Stimulated activated CD8-positive, alpha-beta memory T cell treated with anti-CD3 and anti-CD28 coated beads, Interleukin-15, amount 100 ng/mL, for 1 hour (primary cell): ENCODE data around the gene PSD2.

ENCODE experiments used
- DNase-seq: peaks from one replicate; pipeline ENCODE4 v3.0.0-alpha.2; 2020; ENCODE audit warnings: low read depth

PSD2 gene

DNA sequence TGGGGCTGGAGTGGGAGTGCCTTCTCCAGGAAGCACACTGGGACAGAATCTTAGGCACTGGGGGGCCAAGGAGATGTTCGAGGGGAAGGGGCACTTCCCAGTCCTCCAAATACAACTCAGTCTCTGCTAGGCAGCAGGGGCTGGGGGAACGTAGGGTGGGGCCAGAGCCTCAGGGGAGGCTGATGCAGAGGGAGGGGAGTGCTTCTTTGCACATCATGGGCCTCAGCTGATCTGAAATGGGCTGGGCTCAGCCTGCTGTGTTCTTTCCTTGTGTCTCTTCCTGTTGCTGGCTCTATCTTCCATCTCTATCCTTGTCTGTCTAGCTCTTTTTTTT lies 15.6 kb downstream of the PSD2 start:
- no peak for DNase-seq

DNA sequence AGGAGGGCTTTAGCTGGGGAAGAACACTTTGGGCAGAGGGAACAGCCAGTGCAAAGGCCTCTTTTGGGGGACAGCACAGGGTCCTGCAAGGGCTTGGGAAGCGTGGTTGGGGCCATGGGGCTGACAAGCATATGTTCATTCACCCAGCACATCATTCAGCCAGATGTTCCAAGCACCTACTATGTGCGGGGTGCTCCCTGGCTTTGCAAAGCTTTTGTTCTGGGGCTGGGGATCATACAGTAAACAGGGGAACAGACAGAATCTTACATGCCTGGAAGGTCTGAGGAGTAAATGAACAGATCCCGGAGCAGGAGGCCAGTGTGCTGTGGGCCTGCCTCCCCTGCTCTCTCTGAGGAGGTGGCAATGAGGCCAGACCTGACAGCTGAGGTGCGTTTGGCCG lies 16.7 kb downstream of the PSD2 start:
- no peak for DNase-seq

DNA sequence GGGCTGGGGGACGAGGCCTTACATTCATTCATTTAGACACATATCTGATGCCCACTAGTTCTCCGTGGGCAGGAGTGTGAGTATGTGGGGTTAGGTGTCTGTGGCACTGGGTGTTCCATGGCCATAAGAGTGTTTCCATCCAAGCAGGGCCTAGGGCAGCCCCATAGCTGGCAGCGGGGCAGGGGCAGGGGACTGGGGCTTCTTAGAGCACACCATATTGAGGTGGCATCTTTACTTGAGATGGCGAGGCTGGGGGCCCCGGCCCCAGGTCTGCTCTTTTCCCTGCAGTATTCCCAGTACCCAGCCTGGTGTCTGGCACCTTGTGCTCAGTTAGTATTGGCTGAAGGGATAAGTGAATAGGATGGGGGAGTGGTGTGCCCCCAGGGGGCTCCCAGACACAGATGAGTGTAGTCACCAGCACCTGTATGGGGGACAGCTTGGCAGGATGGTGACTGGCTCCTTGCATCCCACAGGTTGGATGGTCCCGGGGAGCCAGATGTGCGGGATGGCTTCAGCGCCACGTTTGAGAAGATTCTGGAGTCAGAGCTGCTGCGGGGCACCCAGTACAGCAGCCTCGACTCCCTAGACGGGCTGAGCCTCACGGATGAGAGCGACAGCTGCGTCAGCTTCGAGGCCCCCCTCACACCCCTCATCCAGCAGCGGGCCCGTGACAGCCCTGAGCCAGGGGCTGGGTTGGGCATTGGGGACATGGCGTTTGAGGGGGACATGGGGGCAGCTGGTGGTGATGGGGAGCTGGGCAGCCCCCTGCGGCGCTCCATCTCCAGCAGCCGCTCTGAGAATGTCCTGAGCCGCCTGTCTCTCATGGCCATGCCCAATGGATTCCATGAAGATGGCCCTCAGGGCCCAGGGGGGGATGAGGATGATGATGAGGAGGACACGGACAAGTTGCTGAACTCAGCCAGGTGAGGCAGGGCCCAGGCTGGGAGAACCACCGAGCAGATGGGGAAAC lies 17.5 kb downstream of the PSD2 start:
- no peak for DNase-seq

DNA sequence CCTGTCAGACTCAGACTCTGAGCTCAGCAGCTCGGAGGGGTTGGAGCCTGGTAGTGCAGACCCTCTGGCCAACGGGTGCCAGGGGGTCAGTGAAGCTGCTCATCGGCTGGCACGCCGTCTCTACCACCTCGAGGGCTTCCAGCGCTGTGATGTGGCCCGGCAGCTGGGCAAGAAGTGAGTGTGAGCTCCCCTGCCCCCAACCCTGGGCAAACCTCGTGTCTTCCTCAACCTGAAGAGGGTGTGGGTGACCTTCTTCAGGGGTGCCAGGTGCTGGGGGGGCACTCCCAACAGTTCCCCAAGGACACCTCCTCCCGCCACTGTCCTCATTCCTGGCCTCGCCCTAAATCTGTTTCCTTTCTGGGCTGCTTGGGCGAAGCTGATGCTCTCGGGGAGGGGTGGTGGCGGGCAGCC lies 18.6 kb downstream of the PSD2 start:
- DNase-seq = no peak

DNA sequence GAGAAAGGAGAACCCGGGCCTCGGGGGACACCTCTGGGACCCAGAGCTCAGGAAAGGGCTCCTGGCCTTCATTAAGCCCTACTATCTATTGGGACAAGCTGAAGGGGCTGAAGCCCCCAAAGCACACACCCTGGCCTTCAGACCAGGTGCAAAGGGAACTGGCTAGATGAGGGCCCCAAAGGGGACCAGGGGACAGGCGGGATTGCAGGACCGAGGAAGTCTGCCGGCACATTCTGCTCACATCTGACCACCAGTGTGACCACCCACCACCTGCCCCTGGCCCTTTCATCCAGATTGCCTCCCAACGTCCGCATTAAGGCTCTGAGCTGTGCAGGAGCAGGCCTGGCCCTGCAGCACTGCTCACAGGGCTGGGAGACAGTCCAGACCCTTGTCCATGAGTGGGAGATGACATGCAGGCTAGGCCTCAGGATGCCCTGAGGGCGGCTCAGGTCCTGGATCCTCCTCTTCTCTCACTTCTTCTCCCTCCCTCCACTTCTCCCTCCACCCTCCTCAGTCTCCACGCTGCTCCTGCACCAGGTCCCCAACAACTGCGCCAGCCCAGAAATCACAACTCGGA lies 19.2 kb downstream of the PSD2 start:
- no peak for DNase-seq

DNA sequence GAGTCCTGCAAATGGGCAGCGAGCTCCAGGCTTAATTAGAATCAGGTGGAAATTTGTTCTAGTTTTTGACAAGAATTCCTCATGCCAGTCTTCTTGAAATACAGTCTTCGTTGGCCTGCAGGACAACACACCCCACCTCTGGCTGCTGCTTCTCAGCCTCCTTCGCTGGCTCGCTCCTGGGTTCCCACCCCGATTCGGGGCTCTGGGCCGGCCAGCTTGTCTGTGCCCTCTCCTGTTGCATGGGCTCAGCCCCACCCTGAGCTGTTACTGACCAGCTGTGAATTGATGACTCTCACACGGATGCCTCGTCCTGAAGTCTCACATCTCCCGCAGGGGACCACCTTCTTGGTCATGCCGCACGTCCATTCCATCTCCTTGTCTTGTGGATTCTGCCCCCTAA lies 21.0 kb downstream of the PSD2 start:
- no peak for DNase-seq

DNA sequence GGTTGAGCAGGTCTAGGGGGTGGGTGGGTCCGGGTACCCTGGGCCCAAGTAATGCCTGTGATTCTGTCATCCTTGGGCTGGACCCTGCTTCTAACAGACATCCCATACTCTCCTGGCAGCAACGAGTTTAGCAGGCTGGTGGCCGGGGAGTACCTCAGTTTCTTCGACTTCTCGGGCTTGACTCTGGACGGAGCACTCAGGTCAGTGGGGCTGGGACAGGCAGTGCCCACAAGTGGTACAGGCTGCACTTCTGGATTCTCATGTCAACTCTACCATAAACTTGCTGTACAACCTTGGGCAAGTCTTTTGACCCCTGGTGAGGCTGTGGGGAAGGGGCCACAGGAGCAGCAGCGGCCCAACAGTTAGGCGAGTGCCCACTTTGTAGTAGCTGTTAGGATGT lies 21.8 kb downstream of the PSD2 start:
- no peak for DNase-seq

DNA sequence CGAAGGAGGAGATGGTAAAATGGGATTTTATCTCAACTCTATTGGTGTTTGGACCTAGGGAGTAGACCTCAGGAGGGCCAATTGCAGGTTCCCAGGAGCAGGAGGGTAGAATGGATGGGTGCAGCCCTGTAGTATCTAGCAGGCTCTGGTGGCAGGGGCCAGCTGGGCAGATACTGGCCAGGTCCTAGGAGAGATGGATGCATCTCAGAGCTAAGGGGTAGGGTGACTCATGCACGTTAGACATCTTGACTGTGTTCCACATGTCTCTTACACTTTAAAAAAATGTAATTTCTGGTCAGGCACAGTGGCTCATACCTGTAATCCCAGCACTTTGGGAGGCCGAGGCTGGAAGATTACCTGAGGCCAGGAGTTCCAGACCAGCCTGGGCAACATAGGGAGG lies 22.4 kb downstream of the PSD2 start:
- DNase-seq = no peak

DNA sequence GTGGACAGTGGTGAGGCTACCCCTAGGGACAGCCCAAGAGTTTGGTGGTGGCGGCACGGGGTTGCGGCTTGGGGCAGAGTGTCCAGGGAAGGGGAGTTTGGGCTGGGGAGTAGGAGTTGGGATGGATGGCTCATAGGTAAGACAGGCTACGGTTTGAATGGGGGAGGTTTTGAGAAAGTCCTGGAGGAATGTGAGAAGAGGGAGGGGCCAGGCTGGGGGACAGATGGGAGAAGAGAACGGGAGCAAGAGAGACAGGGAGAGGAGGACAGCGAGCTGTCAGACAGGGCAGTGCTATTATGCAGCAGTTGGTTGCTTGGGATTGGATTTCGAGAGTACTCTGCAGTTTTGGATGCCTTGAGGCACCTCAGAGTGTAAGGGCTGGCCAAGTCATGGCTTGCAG lies 24.5 kb downstream of the PSD2 start:
- no peak for DNase-seq

DNA sequence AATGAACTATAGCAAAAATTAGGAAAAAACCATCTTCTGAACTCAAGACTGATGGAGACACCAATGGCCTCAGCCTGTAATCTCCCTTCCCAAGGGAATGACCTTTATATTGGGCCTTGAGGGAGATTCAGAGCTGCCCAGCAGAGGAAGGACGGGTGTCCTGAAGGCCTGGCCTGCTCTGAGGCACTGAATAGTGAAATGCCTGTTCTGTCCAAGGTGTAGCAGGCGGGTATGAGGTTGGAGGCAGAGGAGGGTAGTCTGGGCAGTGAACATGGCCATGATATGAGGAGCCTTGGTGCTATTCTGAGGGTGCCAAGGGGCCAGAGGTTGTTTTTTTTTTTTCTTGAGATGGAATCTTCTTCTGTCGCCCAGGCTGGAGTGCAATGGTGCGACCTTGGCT lies 25.0 kb downstream of the PSD2 start:
- no peak for DNase-seq

DNA sequence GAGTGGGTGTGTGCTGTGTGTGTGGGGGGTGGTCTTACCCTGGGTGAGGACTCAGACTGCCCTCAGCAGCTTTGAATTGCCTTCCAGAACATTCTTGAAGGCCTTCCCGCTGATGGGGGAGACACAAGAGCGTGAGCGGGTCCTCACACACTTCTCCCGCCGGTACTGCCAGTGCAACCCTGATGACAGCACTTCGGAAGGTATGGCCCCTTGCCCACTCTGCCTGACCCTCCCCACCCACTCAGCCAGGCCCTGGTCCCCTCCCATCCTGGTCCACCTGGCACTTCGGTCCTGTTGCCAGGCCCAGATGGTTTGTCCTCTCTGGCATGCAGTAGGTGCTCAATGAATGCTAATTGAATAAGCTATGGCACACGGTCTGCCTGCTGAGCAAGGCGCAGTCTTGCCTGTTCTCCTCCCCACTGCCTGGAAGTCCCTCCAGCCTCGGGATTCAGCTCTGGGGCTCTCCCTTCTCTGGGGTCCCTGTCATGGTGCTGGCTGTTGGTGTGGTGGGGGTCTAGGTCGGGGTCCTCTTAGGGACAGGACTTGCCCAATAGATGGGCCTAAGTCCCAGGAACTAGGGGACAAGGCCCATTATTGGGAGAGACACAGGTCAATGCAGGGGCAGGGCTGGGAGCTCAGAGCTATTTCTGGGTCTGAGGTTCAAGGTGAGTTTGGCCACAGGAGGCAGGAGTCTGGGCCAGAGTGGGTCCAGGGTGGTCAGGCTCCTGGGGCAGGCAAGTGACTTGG lies 26.4 kb downstream of the PSD2 start:
- DNase-seq = no peak

DNA sequence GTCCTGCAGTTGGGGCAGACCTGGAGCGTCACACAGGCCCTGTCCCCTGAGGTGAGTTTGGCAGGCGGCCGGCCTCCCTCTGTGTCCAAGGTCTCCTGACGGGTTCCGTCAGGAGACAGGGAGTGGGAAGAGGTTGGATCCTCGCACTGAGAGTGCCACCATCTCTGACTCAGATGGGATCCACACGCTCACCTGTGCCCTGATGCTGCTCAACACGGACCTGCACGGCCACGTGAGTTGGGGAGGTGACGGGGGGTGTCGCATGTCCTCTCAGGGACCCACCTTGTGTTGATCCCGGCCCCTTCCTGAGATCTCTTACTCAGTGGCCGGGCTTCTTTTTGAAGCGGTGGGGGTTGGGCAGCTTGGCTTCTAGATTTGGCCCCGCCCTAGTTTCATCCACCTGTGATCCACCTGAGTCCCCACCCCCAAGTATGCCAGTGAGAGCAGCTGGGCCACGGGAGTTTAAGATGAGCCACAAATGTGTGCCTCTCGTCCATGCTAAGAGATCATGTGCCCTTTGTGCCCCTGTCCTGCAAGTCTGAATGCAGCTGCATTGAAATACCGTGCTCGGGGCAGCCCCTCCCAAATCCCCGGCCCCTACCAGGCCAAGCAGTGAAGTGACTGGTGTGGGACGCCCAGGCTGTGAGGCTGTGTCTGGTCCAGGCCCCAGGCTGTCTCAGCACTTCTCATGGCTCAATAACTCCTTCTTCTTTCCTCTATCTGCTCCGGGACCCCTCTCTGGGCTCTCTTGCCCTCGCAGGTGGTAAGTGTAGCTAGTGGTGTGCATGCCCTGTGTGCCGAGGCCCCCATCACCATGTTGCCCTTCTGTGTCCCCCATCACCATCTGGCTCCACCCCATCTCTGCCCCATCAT lies 27.2 kb downstream of the PSD2 start:
- DNase-seq = no peak

DNA sequence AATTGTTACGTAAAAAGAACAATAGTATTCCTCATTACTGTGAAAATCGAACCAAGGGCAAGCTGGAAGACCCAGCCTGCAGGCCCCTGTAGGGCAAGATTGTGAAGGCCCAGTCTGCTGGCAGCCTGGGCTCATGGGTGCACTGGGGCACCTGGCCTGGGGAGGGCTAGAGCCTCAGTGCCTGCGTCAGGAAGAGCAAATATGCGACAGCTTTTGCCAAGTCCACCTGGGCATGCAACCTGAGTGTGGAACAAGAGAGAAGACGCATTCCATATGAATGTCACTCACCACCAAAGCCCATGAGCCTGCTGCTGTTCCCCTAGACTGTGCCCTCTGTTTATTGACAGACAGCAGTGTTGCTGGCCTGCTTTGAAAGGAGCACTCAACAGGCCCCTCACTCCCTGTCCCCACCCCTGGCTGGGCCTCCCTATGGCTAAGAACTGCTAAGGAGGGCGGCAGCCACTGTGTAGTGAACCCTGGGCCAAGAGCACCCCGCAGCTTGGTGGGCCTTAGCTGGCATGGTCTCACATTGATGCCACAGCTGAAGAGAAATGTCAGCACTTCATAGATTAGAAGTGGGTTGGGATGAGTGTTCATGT lies 28.2 kb downstream of the PSD2 start:
- no peak for DNase-seq

DNA sequence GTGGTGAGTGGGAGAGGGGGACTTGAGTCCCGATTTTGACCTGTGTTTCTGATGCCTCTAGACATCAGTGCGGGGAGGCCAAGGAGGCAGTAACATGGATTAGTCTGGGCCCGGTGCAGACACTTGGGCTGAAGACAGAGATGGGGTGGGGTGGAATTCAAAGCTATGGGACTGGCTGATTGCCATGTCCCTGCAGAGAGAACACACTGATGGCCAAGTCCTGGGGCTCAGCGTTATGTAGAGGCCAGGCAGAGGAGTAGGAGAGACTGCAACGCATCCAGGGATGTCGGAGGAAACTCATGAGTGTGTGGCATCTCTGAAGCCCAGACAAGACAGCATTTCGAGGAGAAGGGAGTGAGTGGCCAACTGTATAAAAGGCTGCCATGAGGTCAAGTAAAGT lies 30.1 kb downstream of the PSD2 start:
- DNase-seq = no peak

DNA sequence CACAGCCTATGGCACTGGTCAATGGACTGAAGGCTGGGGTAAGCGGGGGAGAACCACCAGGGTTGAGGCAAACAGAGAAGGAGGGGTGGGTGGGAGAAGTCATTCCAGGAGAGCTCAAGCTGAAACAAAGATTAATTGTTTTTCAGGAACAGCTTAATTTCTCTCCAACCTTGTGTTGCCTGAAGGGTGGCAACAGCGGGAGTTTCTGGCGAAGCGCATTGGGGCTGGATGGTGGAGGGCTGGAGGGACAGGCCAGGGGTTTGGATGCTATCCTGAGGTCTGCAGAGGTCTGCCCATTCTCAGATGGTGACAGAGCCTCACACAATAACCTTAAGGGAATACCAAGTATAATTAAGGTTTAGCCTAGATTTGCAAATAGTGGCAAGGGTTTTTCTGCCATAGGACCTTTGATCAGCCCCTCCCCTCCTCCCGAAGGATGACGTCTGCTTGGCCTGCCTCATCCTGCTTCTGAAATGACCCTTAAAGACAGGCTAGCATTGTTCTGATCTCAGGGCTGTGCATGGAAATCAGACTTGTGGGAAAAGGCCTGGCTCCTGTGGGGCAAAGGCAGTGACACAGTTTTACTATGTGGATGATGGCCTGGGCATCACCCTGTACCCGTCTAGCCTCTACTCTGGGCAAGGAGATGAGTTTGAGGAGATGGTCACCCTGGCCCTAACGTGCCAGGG lies 32.7 kb downstream of the PSD2 start:
- DNase-seq = no peak

DNA sequence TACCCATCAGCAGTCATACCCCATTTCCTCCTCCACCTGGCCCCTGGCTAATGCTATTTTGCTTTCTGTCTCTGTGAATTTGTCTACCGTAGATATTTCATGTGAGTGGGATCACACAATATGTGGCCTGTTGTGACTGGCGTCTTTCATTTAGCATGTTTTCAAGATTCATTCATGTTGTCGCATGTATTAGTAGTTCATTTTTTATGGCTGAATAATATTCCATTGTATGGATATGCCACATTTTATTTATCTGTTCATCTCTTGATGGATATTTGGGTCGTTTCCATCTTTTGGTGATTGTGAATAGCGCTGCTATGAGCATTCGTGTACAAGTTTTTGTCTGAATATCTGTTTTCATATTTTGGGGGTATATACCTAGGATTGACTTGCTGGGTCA lies 33.9 kb downstream of the PSD2 start:
- no peak for DNase-seq

DNA sequence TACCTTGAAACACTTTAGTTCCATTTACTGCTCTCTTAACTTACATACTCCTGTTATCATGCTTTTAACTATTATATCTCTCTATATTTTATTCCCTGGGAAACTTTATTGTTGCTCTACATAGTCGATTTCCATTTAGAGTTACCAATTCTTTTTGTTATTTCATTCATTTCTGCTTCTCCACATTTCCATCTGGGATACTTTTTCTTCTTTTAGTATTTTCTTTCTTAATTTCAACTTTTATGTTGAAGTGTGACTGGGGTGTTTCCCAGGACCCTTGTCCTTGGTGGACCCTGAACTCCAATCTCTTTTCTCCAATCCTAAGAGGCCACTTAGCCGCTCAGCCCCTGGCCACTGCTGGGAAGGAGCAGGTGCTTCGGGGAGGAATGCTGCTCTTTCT lies 36.0 kb downstream of the PSD2 start:
- DNase-seq = no peak

DNA sequence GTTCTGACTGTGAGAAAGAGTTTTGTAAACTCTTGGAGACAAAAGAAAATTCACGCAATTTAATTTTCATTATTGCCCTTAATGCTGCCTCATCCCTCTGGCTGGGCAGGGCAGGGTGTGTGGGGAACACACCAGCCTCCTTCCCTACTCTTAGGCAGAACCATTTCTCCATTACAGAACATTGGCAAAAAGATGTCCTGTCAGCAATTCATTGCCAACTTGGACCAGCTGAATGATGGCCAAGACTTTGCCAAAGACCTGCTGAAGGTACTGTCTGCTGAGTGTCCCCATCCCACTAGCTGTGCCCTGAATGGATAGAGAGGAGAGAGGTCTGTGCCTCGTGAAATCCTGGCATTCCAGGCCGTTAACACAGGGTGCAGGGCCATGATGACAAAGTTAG lies 37.9 kb downstream of the PSD2 start:
- no peak for DNase-seq

DNA sequence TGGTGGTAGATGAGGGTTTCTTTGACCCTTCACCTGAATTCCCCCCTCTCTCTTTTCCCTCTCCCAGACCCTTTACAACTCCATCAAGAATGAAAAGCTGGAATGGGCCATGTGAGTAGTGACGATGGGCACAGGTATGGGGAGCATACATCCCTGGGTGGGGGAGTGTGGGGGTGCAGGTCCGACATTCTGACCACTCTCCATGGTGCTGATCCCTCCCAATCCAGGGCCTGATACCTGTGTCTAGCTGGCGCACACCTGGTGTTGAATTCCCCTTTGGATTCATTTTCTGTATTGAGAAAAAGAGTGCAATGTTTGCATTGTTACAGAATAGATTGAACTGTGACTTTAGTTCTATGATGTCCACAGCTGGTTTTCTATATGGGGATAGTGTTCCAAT lies 40.0 kb downstream of the PSD2 start:
- DNase-seq = no peak

DNA sequence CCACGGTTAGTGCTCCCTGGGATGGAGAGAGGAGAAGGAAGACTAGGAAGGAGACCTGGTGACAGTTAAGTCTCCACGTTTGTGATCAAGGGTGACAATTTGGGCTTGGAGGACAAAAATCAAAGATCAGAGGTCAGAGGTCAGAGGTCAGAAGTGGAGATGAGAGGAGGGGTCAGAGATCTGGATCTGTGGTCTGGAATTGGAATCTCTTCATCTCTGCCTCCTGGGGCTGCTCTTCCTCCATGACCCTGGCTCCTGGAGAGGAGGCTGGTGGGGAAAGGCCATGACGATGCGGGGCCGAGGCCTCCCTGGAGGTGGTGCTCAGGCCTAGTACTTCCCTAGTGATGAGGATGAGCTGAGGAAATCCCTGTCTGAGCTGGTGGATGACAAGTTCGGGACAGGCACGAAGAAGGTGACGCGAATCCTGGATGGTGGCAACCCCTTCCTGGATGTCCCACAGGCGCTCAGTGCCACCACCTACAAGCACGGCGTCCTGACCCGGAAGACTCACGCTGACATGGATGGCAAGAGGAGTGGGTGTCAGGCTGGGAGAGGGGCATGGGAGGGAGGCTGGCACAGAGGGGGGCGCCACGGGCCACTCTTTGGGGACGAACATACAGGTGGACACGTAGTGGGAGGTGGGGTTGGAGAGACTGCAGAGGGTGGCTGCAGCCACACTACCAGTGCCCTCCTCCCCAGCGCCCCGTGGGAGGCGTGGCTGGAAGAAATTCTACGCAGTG lies 41.0 kb downstream of the PSD2 start:
- DNase-seq = no peak
